ENCODE measurements around the gene MGAT5B. TPM values are rescaled to one million over a fixed set of nuclear protein-coding genes. Genes with fewer than 3 reads are reported as not detected.

Gene MGAT5B
- total and polyA plus RNA-seq, 10 of the 15 experiments (the other 5 are each of a cell fraction or from before 2014, with no cell fraction given), result 0.13 TPM; not detected in 9

GRCh38 chr17:76877437-76877836 lies 9.2 kb downstream of the MGAT5B start:
- H3K4me2 ChIP-seq (ENCODE audit: control insufficient read depth, insufficient read depth), result no peak overlapping the region
- H3K9me3 ChIP-seq (replicated peaks; ENCODE audit: control insufficient read depth, insufficient read depth, low read length), result peaks cover 5% of the 10 kb centered on the region; the same call in 1 of the 3 replicates
- no peaks in the 10 kb centered on the region for H3K79me2 ChIP-seq (ENCODE audit: control insufficient read depth, insufficient read depth, low read length)
- intact Hi-C loops (cut with micrococcal nuclease; ENCODE audit: unreplicated experiment) (no loop called here), in situ Hi-C loops (cut with MboI) (no loop called here)
- H3K27ac ChIP-seq (ENCODE audit: control insufficient read depth, insufficient read depth), result no peak overlapping the region
- H3K4me1 ChIP-seq (ENCODE audit: control insufficient read depth, insufficient read depth, low read length), result no peaks in the 10 kb centered on the region
- RAD21 ChIA-PET (ENCODE audit: unreplicated experiment), result no interaction called here
- no peak overlapping the region for H3K9ac ChIP-seq (ENCODE audit: control insufficient read depth, insufficient read depth, low read length)
- BruUV-seq (replicated peaks), result no TSS peak
- no peaks in the 10 kb centered on the region for H4K20me1 ChIP-seq (ENCODE audit: control insufficient read depth, insufficient read depth)
- FAIRE-seq (no peak), ATAC-seq (no peak), DNase-seq (ENCODE audit: low read depth, low spot score) (no peak)
- WGBS (ENCODE audit: insufficient coverage, insufficient replicate concordance, low lambda C conversion rate, missing lambda C conversion rate), result 47% methylated on average over 9 of the region's 9 CpGs
- CTCF ChIA-PET, result no interaction called here
- TF ChIP-seq RB1 (IDR thresholded peaks at IDR 0.05; ENCODE audit: borderline replicate concordance) (no peak), SMARCA5 (IDR thresholded peaks at IDR 0.05) (no peak), FOXM1 (IDR thresholded peaks at IDR 0.05; ENCODE audit: low read depth, low read length) (no peak), EP300 (IDR thresholded peaks at IDR 0.05; ENCODE audit: borderline replicate concordance in 1 of 2, control insufficient read depth in 1 of 2, low read depth in 2 of 2, low read length in 2 of 2) (no peak), TCF3 (IDR thresholded peaks at IDR 0.05; ENCODE audit: borderline replicate concordance, insufficient read depth, low read depth, low read length) (no peak)
- POLR2A ChIA-PET, result no interaction called here
- no peak overlapping the region for H3K4me3 ChIP-seq
- SMC1A ChIA-PET (ENCODE audit: uncharacterized antibody, unreplicated experiment), result no interaction called here
- H3K27me3 ChIP-seq (replicated peaks in 1 of 2; ENCODE audit: control insufficient read depth in 2 of 2, insufficient read depth in 2 of 2, low read length in 1 of 2), result peaks cover 0 to 4% of the 10 kb centered on the region in 2 experiments; a peak in 3 of 4 replicates
- H3K36me3 ChIP-seq (ENCODE audit: control insufficient read depth in 2 of 2, insufficient read depth in 2 of 2, low read length in 1 of 2), result no peaks in the 10 kb centered on the region
- no peak overlapping the region for H2AFZ ChIP-seq (ENCODE audit: control insufficient read depth, low read depth, low read length)

- WGBS (ENCODE audit: insufficient coverage, insufficient replicate concordance, low lambda C conversion rate, missing lambda C conversion rate), result 38% methylated on average over 6 of the region's 6 CpGs
- BruUV-seq (replicated peaks), result no TSS peak
- RAD21 ChIA-PET (ENCODE audit: unreplicated experiment), result no interaction called here
- POLR2A ChIA-PET, result no interaction called here
- DNase-seq (ENCODE audit: low read depth, low spot score) (no peak), FAIRE-seq (no peak), ATAC-seq (no peak)
- no peaks in the 10 kb centered on the region for H4K20me1 ChIP-seq (ENCODE audit: control insufficient read depth, insufficient read depth)
- intact Hi-C loops (cut with micrococcal nuclease; ENCODE audit: unreplicated experiment) (no loop called here), in situ Hi-C loops (cut with MboI) (no loop called here)
- no peak for TF ChIP-seq MEF2B (IDR thresholded peaks at IDR 0.05; ENCODE audit: partially characterized antibody, poor library complexity, severe bottlenecking)
- no peak for TF ChIP-seq BCLAF1 (IDR thresholded peaks at IDR 0.05)
- TF ChIP-seq CHD2 (IDR thresholded peaks at IDR 0.05; ENCODE audit: borderline replicate concordance, low read depth, low read length), result no peak
- TF ChIP-seq ZNF207 (IDR thresholded peaks at IDR 0.05; ENCODE audit: borderline replicate concordance), result no peak
- TF ChIP-seq EGR1 (IDR thresholded peaks at IDR 0.05; ENCODE audit: borderline replicate concordance in 1 of 2, low read depth in 2 of 2, low read length in 2 of 2), result no peak
- TF ChIP-seq POU2F2 (IDR thresholded peaks at IDR 0.05; ENCODE audit: borderline replicate concordance, low read depth, low read length), result no peak
- TF ChIP-seq SUZ12 (IDR thresholded peaks at IDR 0.05; ENCODE audit: unreplicated experiment), result no peak
- no peak for TF ChIP-seq MTA3 (IDR thresholded peaks at IDR 0.05; ENCODE audit: borderline replicate concordance, low read length)
- no peak for TF ChIP-seq RELA (IDR thresholded peaks at IDR 0.05; ENCODE audit: borderline replicate concordance, partially characterized antibody)
- no peak for TF ChIP-seq CEBPB (IDR thresholded peaks at IDR 0.05; ENCODE audit: borderline replicate concordance in 1 of 2, low read depth in 2 of 2, low read length in 2 of 2)
- TF ChIP-seq SUPT20H (IDR thresholded peaks at IDR 0.05; ENCODE audit: borderline replicate concordance, control insufficient read depth, low read depth, low read length), result no peak
- TF ChIP-seq FOXM1 (IDR thresholded peaks at IDR 0.05; ENCODE audit: low read depth, low read length), result no peak
- CTCF ChIA-PET, result no interaction called here
- H2AFZ ChIP-seq (ENCODE audit: control insufficient read depth, low read depth, low read length), result no peak overlapping the region
- SMC1A ChIA-PET (ENCODE audit: uncharacterized antibody, unreplicated experiment), result no interaction called here
- H3K4me2 ChIP-seq (ENCODE audit: control insufficient read depth, insufficient read depth), result no peak overlapping the region
- peaks cover 5% of the 10 kb centered on the region; the same call in 1 of the 3 replicates for H3K9me3 ChIP-seq (replicated peaks; ENCODE audit: control insufficient read depth, insufficient read depth, low read length)
- no peak overlapping the region for H3K27ac ChIP-seq (ENCODE audit: control insufficient read depth, insufficient read depth)
- no peak overlapping the region for H3K4me3 ChIP-seq
- no peaks in the 10 kb centered on the region for H3K4me1 ChIP-seq (ENCODE audit: control insufficient read depth, insufficient read depth, low read length)
- no peaks in the 10 kb centered on the region for H3K79me2 ChIP-seq (ENCODE audit: control insufficient read depth, insufficient read depth, low read length)
- H3K9ac ChIP-seq (ENCODE audit: control insufficient read depth, insufficient read depth, low read length), result no peak overlapping the region
- H3K27me3 ChIP-seq (replicated peaks in 1 of 2; ENCODE audit: control insufficient read depth in 2 of 2, insufficient read depth in 2 of 2, low read length in 1 of 2), result peaks cover 0 to 4% of the 10 kb centered on the region in 2 experiments; a peak in 3 of 4 replicates
- no peaks in the 10 kb centered on the region for H3K36me3 ChIP-seq (ENCODE audit: control insufficient read depth in 2 of 2, insufficient read depth in 2 of 2, low read length in 1 of 2)
Measured at GRCh38 chr17:76878568-76878967, 10.4 kb downstream of the MGAT5B start.
